Choroid plexus epithelial cell (primary cell): ENCODE results near the gene PTBP3.
A peak's percentile ranks its signal among the peaks of the same experiment; 100 is the strongest.

ENCODE experiments used
- DNase-seq: peaks from one replicate; pipeline ENCODE4 v3.0.0-alpha.2; 2010; ENCODE audit warnings: low read depth
- H3K4me3 ChIP-seq: 2 replicates; pipeline ENCODE4 v1.5.1; 2011; ENCODE audit warnings: low read depth, mild to moderate bottlenecking, control low read depth, low read length, moderate library complexity
- CTCF ChIP-seq: conservative IDR thresholded peaks from 2 replicates; pipeline ENCODE4 v1.5.1; 2011; ENCODE audit warnings: low read depth, mild to moderate bottlenecking, control low read depth, inconsistent platforms, low read length, moderate library complexity

Gene PTBP3

GRCh38 chr9:112338561-112338960 is 5.1 kb upstream of the PTBP3 start:
- DNase-seq = peak; percentile 67
- no peak for TF ChIP-seq CTCF
- H3K4me3 ChIP-seq = no peak overlapping the region

GRCh38 chr9:112337547-112337946 is 4.1 kb upstream of the PTBP3 start:
- TF ChIP-seq CTCF = no peak
- H3K4me3 ChIP-seq = no peak overlapping the region
- no peak for DNase-seq

GRCh38 chr9:112334432-112334841 is 1.0 kb upstream of the PTBP3 start:
- DNase-seq = peak; percentile 42
- no peak for TF ChIP-seq CTCF
- H3K4me3 ChIP-seq = peak overlapping the region; percentile 68

- TF ChIP-seq CTCF = peak; percentile 72
- peak; percentile 97 for DNase-seq
- H3K4me3 ChIP-seq = peak overlapping the region; percentile 89
Observed at GRCh38 chr9:112333639-112334431, 416 bp upstream of the PTBP3 start.

GRCh38 chr9:112332674-112332976 is 794 bp downstream of the PTBP3 start:
- DNase-seq = no peak
- TF ChIP-seq CTCF = peak; percentile 40
- H3K4me3 ChIP-seq = peak overlapping the region; percentile 89

- peak overlapping the region; percentile 89 for H3K4me3 ChIP-seq
- no peak for DNase-seq
- no peak for TF ChIP-seq CTCF
Observed at GRCh38 chr9:112332214-112332613, 1.2 kb downstream of the PTBP3 start.

GRCh38 chr9:112331674-112331952 is 1.8 kb downstream of the PTBP3 start:
- TF ChIP-seq CTCF = no peak
- H3K4me3 ChIP-seq = peak overlapping the region; percentile 89
- no peak for DNase-seq
